K562 (cell line): Measurements from ENCODE around the gene CAPN7. TPM values are rescaled to one million over a fixed set of nuclear protein-coding genes. Genes with fewer than 3 reads are reported as not detected.
A peak's percentile ranks its signal among the peaks of the same experiment; 100 is the strongest.

Experiments
- ATAC-seq: fragments of 200-7000 bp; cut with Tn5 transposase; 3 replicates; pipeline ENCODE4 v1.9.1; 2020; ENCODE audit warnings: moderate library complexity
- BruUV-seq: library from RNA; stranded (reverse); fragments of 400-500 nt; replicated peaks from 2 replicates; lab custom pipeline; 2021; lab: Mats Ljungman, UMichigan
- CTCF ChIA-PET: fragments of 300-600 bp; formaldehyde crosslinking; extraction: SDS; loops from one replicate; lab custom pipeline; 2021; ENCODE audit warnings: low intra/inter-chr PET ratio; lab: Yijun Ruan, JAX
- POLR2A ChIA-PET: fragments of 300-600, 350-650 bp; sonication (Branson Sonifier 250); formaldehyde crosslinking; extraction: SDS; loops from one replicate; lab custom pipeline; 2021; ENCODE audit warnings: antibody characterized with exemption, inconsistent platforms; lab: Yijun Ruan, JAX
- DNase-seq, 4 experiments: peaks; one replicate each; pipeline versions ENCODE4 v3.0.0 to v3.0.0-alpha.2; 2011 to 2018; ENCODE audit warnings: low spot score in 3 of 4, mixed read lengths in 3 of 4; ENCODE audit errors: extremely low read depth in 1 of 4
- FAIRE-seq: peaks from 2 replicates; lab custom pipeline; 2011; peaks lifted over from hg19 to GRCh38; lab: Jason Lieb, UNC
- H2AFZ ChIP-seq: 2 replicates; pipeline ENCODE4 v1.6.0; 2011; ENCODE audit warnings: low read depth, low read length, control low read depth, inconsistent platforms
- H3K27ac ChIP-seq: fragments of 200-600 bp; 3 replicates; pipeline ENCODE4 v1.8.0; 2011; ENCODE audit warnings: low read depth, mild to moderate bottlenecking, control low read depth, inconsistent platforms, low read length, moderate library complexity, mixed read lengths; ENCODE audit errors: extremely low read depth
- H3K27me3 ChIP-seq, 2 experiments: fragments of 300-600 bp in 1 of 2; 2 replicates in 1 of 2; 3 replicates in 1 of 2; pipeline versions ENCODE4 v1.6.0 to v1.8.0; 2011; ENCODE audit warnings: inconsistent platforms in 2 of 2, low read length in 2 of 2, mild to moderate bottlenecking in 1 of 2, mixed read lengths in 1 of 2, moderate library complexity in 1 of 2; ENCODE audit not compliant: control insufficient read depth in 2 of 2, insufficient read depth in 2 of 2
- H3K36me3 ChIP-seq: fragments of 300-600 bp; 3 replicates; pipeline ENCODE4 v1.8.0; 2011; ENCODE audit warnings: mild to moderate bottlenecking, low read length, inconsistent platforms; ENCODE audit not compliant: control insufficient read depth, insufficient read depth
- H3K4me1 ChIP-seq, 2 experiments: fragments of 200-600 bp in 1 of 2; replicated peaks in 1 of 2; 2 replicates in 1 of 2; 3 replicates in 1 of 2; pipeline versions ENCODE4 v1.5.1 to v1.8.0; 2011; ENCODE audit warnings: inconsistent platforms in 2 of 2, low read length in 2 of 2, mild to moderate bottlenecking in 1 of 2, mixed read lengths in 1 of 2, moderate library complexity in 1 of 2; ENCODE audit not compliant: control insufficient read depth in 2 of 2, insufficient read depth in 2 of 2
- H3K4me2 ChIP-seq: 2 replicates; pipeline ENCODE4 v1.6.1; 2011; ENCODE audit warnings: low read length, control low read depth, inconsistent platforms, mixed read lengths; ENCODE audit not compliant: insufficient read depth
- H3K4me3 ChIP-seq: fragments of 200-600 bp; sonication (generic), shearing (Covaris generic); 2 replicates; pipeline ENCODE4 v1.5.1; 2016; ENCODE audit warnings: control low read depth, inconsistent platforms
- H3K79me2 ChIP-seq: fragments of 200-600 bp; 3 replicates; pipeline ENCODE4 v1.8.0; 2011; ENCODE audit warnings: low read length, inconsistent platforms; ENCODE audit not compliant: control insufficient read depth, insufficient read depth
- H3K9ac ChIP-seq, 2 experiments: 2 replicates each; pipeline versions ENCODE4 v1.6.0 to v1.6.1; 2011; ENCODE audit warnings: low read depth in 2 of 2, low read length in 2 of 2, control low read depth in 1 of 2, inconsistent platforms in 1 of 2, mild to moderate bottlenecking in 1 of 2, mixed read lengths in 1 of 2; ENCODE audit not compliant: insufficient read depth in 1 of 2
- H3K9me1 ChIP-seq: one replicate; pipeline ENCODE4 v1.6.0; 2011; ENCODE audit warnings: inconsistent platforms, mild to moderate bottlenecking, low read length, moderate library complexity; ENCODE audit not compliant: control insufficient read depth, insufficient read depth
- H3K9me3 ChIP-seq: replicated peaks from 2 replicates; pipeline ENCODE4 v1.5.1; 2011; ENCODE audit warnings: low read depth, low read length, inconsistent platforms; ENCODE audit not compliant: control insufficient read depth, insufficient read depth
- H4K20me1 ChIP-seq: replicated peaks from 2 replicates; pipeline ENCODE4 v1.6.1; 2011; ENCODE audit warnings: low read length, inconsistent platforms, mixed read lengths; ENCODE audit not compliant: control insufficient read depth, insufficient read depth
- C11orf30 ChIP-seq: fragments of 450-650 bp; IDR thresholded peaks from 2 replicates; pipeline ENCODE4 v1.6.1; 2016; ENCODE audit warnings: low read depth, mild to moderate bottlenecking
- EP300 ChIP-seq: IDR thresholded peaks from 2 replicates; pipeline ENCODE4 v1.6.1; 2012; ENCODE audit warnings: low read length, improper control_type of control experiment
- KLF1 ChIP-seq: fragments of 450-650 bp; IDR thresholded peaks from 2 replicates; pipeline ENCODE4 v1.6.1; 2016; ENCODE audit warnings: missing genetic modification characterization, missing compliant biosample characterization
- KLF13 ChIP-seq: fragments of 450-650 bp; IDR thresholded peaks from 2 replicates; pipeline ENCODE4 v1.6.1; 2016; ENCODE audit warnings: missing genetic modification characterization, low read depth, mild to moderate bottlenecking, missing compliant biosample characterization, moderate library complexity, borderline replicate concordance
- KLF6 ChIP-seq: fragments of 250-450 bp; sonication (Bioruptor Pico); IDR thresholded peaks from 2 replicates; pipeline ENCODE4 v1.4.0; 2020; ENCODE audit warnings: mild to moderate bottlenecking, moderate library complexity, borderline replicate concordance
- ZBTB2 ChIP-seq: fragments of 450-650 bp; IDR thresholded peaks from 2 replicates; pipeline ENCODE4 v1.6.1; 2016; ENCODE audit warnings: antibody characterized with exemption
- ZNF316 ChIP-seq: fragments of 450-650 bp; IDR thresholded peaks from 2 replicates; pipeline ENCODE4 v1.6.1; 2016
- WGBS: fragments of 100-300 bp; shearing (Covaris generic); methylation state at CpG from one replicate; pipeline ENCODE4 v1.1.6; 2016; ENCODE audit warnings: low coverage, mixed read lengths; ENCODE audit not compliant: insufficient coverage; ENCODE audit errors: missing lambda C conversion rate; 5-methylcytosine and 5-hydroxymethylcytosine counted together
- in situ Hi-C: fragments of 300-500 bp; cut with MboI; formaldehyde crosslinking; loops from 4 replicates; pipeline ENCODE4 v1.15.0; 2018; ENCODE audit warnings: inconsistent platforms, mixed read lengths
- intact Hi-C: fragments of 100-400 bp; cut with micrococcal nuclease; formaldehyde crosslinking; loops from 2 replicates; pipeline ENCODE4 v1.14.2; 2022
- polyA plus RNA-seq, 8 experiments: library from polyadenylated mRNA; depleted of rRNA in 4 of 8; stranded (reverse) in 5 of 8; unstranded in 3 of 8; fragments of >200 nt; fragmentation: Nextera tagmentation in 2 of 8; fragmentation: Illumina TruSeq in 1 of 8; extraction: Ambion mirVana in 2 of 8; extraction: Trizol in 1 of 8; gene quantifications; 2 replicates each; pipeline versions ENCODE4 v1.2.1 to v1.2.3, GENCODE V29; 2011 to 2014; ENCODE audit warnings: inconsistent platforms in 1 of 8, missing spikeins in 1 of 8
- total RNA-seq, 7 experiments: library from RNA; depleted of rRNA in 6 of 7; stranded (reverse); fragments of >200 nt in 6 of 7; fragmentation: Illumina TruSeq in 2 of 7; extraction: Trizol in 2 of 7; gene quantifications; 2 replicates each; pipeline versions ENCODE4 v1.2.1 to v1.2.3, GENCODE V29; 2011 to 2021; ENCODE audit warnings: low replicate concordance in 1 of 7

Gene CAPN7
- total and polyA plus RNA-seq, 9 of the 15 experiments (the other 6 are each of a cell fraction or from before 2014, with no cell fraction given), result 6.5 to 42.7 (median 32.7) TPM

GRCh38 chr3:15229262-15229661, 23.2 kb downstream of the CAPN7 start:
- Histone ChIP-seq H3K79me2 (no peaks in the 10 kb centered on the region), H3K9me3 (no peaks in the 10 kb centered on the region), H3K36me3 (peaks cover 78% of the 10 kb centered on the region)
- no peak for ATAC-seq
- TF ChIP-seq EP300, result no peak
- no peak for TF ChIP-seq ZBTB2
- TF ChIP-seq C11orf30, result peak; percentile 47; the same call in 1 of the 2 replicates
- no peak for TF ChIP-seq KLF6
- peak; percentile 24; the same call in 1 of the 2 replicates for TF ChIP-seq ZNF316
- no peak for TF ChIP-seq KLF1 (tag)
- TF ChIP-seq KLF13 (tag), result no peak
- TF ChIP-seq, all 486 proteins: peak for 2
- Histone ChIP-seq H2AFZ (no peak overlapping the region), H4K20me1 (no peaks in the 10 kb centered on the region), H3K27ac (no peak overlapping the region), H3K27me3 (no peaks in the 10 kb centered on the region), H3K4me1 (no peaks in the 10 kb centered on the region), H3K9ac (no peak overlapping the region), H3K4me2 (no peak overlapping the region), H3K9me1 (no peaks in the 10 kb centered on the region), H3K4me3 (no peak overlapping the region)
- FAIRE-seq (no peak), DNase-seq (no peak)
- CTCF ChIA-PET, result no interaction called here
- no TSS peak for BruUV-seq
- in situ Hi-C loops (no loop called here), intact Hi-C loops (no loop called here)
- 96% methylated on average over 4 of the region's 4 CpGs for WGBS
- POLR2A ChIA-PET, result no interaction called here
